KG1 (cell line): Measurements from ENCODE around the gene GPR17.

ENCODE experiments used
- DNase-seq: peaks from one replicate; lab custom pipeline; 2025; lab: John Stamatoyannopoulos, UW

Gene GPR17

GRCh38 chr2:127671557-127672302, 25.8 kb downstream of the GPR17 start:
- no peak for DNase-seq

GRCh38 chr2:127672341-127673224, 26.6 kb downstream of the GPR17 start:
- DNase-seq: no peak

- DNase-seq: no peak
These were observed 27.5 kb downstream of the GPR17 start for GRCh38 chr2:127673291-127674069.

GRCh38 chr2:127674241-127675209, 28.6 kb downstream of the GPR17 start:
- no peak for DNase-seq

GRCh38 chr2:127675331-127676261, 29.6 kb downstream of the GPR17 start, which contains the start of gene LIMS2:
Gene LIMS2 (minus strand): TSS chr2:127675530. CDS start chr2:127675024, 506 bp downstream.
- DNase-seq: no peak

- no peak for DNase-seq
These were observed 31.0 kb downstream of the GPR17 start for GRCh38 chr2:127676906-127677305.

- DNase-seq: no peak
These were observed 32.6 kb downstream of the GPR17 start for GRCh38 chr2:127678531-127678930.

GRCh38 chr2:127678991-127679390, 33.0 kb downstream of the GPR17 start:
- no peak for DNase-seq

GRCh38 chr2:127679680-127680361, 33.9 kb downstream of the GPR17 start:
- no peak for DNase-seq

GRCh38 chr2:127680706-127681287, 34.8 kb downstream of the GPR17 start:
- no peak for DNase-seq

- no peak for DNase-seq
These were observed 35.4 kb downstream of the GPR17 start for GRCh38 chr2:127681288-127681804.

- no peak for DNase-seq
These were observed 36.3 kb downstream of the GPR17 start for GRCh38 chr2:127681976-127682857.

GRCh38 chr2:127683056-127683455, 37.1 kb downstream of the GPR17 start:
- no peak for DNase-seq

- DNase-seq: no peak
These were observed 37.8 kb downstream of the GPR17 start for GRCh38 chr2:127683757-127684156.

GRCh38 chr2:127685410-127686080, 39.6 kb downstream of the GPR17 start:
- DNase-seq: no peak

- no peak for DNase-seq
These were observed 42.5 kb downstream of the GPR17 start for GRCh38 chr2:127688405-127688804.

- no peak for DNase-seq
These were observed 44.7 kb downstream of the GPR17 start for GRCh38 chr2:127690696-127691095.
